Upper lobe of left lung (tissue), 6 donors: Measurements from ENCODE around the gene ZNF891. TPM values are rescaled to one million over a fixed set of nuclear protein-coding genes. Genes with fewer than 3 reads are reported as not detected.

Source experiments
- ATAC-seq, 2 donors: fragments of 200-7000 bp; cut with Tn5 transposase; one replicate each; pipeline ENCODE4 v1.9.1; 2022; ENCODE audit warnings: mild to moderate bottlenecking in 2 of 2, moderate library complexity in 2 of 2; ENCODE audit not compliant: low FRiP score in 2 of 2
- DNase-seq, 2 donors: peaks; one replicate each; pipeline ENCODE4 v3.0.0-alpha.2; 2019 to 2020
- H3K27ac ChIP-seq, 4 donors: fragments of 200-600 bp; sonication (generic); one replicate each; pipeline ENCODE4 v1.5.1; 2016 to 2019
- H3K27me3 ChIP-seq, 4 donors: fragments of 200-600 bp; sonication (generic); one replicate each; pipeline ENCODE4 v1.5.1; 2017 to 2019
- H3K36me3 ChIP-seq, 4 donors: fragments of 200-600 bp; sonication (generic); one replicate each; pipeline ENCODE4 v1.5.1; 2016 to 2019
- H3K4me1 ChIP-seq, 4 donors: fragments of 200-600 bp; sonication (generic); one replicate each; pipeline ENCODE4 v1.5.1; 2018 to 2019
- H3K4me3 ChIP-seq, 4 donors: fragments of 200-600 bp; sonication (generic); one replicate each; pipeline ENCODE4 v1.5.1; 2017 to 2019; ENCODE audit warnings: mild to moderate bottlenecking in 2 of 4, moderate library complexity in 1 of 4
- H3K9me3 ChIP-seq, 4 donors: fragments of 200-600 bp; sonication (generic); one replicate each; pipeline ENCODE4 v1.5.1; 2018 to 2019
- CTCF ChIP-seq, 6 experiments: fragments of 450-650 bp in 4 of 6; fragments of 200-600 bp in 2 of 6; sonication (generic) in 2 of 6; IDR thresholded peaks; one replicate each; pipeline ENCODE4 v1.5.1; 2016 to 2019; ENCODE audit warnings: antibody characterized with exemption in 6 of 6
- EP300 ChIP-seq, 4 donors: sonication (generic); formaldehyde crosslinking; IDR thresholded peaks; one replicate each; pipeline ENCODE4 v1.5.1; 2017; ENCODE audit warnings: antibody characterized with exemption in 4 of 4, control low read depth in 2 of 4
- POLR2A ChIP-seq, 4 donors: fragments of 450-650 bp; IDR thresholded peaks; one replicate each; pipeline ENCODE4 v1.5.1; 2016 to 2017; ENCODE audit warnings: antibody characterized with exemption in 4 of 4, mild to moderate bottlenecking in 2 of 4
- POLR2AphosphoS5 ChIP-seq, 2 donors: sonication (generic); formaldehyde crosslinking; IDR thresholded peaks; one replicate each; pipeline ENCODE4 v1.5.1; 2017; ENCODE audit warnings: antibody characterized with exemption in 2 of 2
- WGBS, 2 donors: methylation state at CpG; one replicate each; pipeline ENCODE4 v1.1.5; 2017 to 2018; 5-methylcytosine and 5-hydroxymethylcytosine counted together
- total RNA-seq, 6 donors: library from RNA; depleted of rRNA in 4 of 6; stranded (reverse); fragments of >200 nt in 4 of 6; gene quantifications; one replicate each; pipeline versions ENCODE4 v1.1.0 to v1.2.1, GENCODE V29; 2016 to 2021
- donor health status: DM: no; HTN: no; CAD: no; lungs with moderate emphysema.
- donor health status: DM: no; HTN: yes; CAD: no; lungs with severe emphysema.

Gene ZNF891
- total RNA-seq, 6 donors from 2014 or later: 1.1 to 5.2 (median 1.7) TPM

DNA sequence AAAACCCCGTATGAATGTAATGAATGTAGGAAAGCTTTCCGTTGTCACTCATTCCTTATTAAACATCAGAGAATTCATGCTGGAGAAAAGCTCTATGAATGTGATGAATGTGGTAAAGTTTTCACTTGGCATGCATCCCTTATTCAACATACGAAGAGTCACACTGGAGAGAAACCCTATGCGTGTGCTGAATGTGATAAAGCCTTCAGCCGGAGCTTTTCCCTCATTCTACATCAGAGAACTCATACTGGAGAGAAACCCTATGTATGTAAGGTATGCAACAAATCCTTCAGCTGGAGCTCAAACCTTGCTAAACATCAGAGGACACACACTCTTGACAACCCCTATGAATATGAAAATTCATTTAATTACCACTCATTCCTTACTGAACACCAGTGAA lies 23.8 kb downstream of the ZNF891 start:
- Histone ChIP-seq H3K4me1 (no peaks in the 10 kb centered on the region), H3K4me3 (no peak overlapping the region), H3K36me3 (peaks cover 8 to 76% (median 55%) of the 10 kb centered on the region in 4 donors), H3K27ac (no peak overlapping the region), H3K9me3 (peaks cover 99 to 100% (median 100%) of the 10 kb centered on the region in 4 donors), H3K27me3 (no peaks in the 10 kb centered on the region)
- no peak for TF ChIP-seq CTCF (IDR thresholded peaks at IDR 0.05)
- no peak for TF ChIP-seq POLR2A (IDR thresholded peaks at IDR 0.05)
- TF ChIP-seq POLR2AphosphoS5 (IDR thresholded peaks at IDR 0.05): no peak
- WGBS, 2 donors: 96 to 99% methylated on average over 5 of the region's 5 CpGs
- DNase-seq (no peak), ATAC-seq (no peak)

DNA sequence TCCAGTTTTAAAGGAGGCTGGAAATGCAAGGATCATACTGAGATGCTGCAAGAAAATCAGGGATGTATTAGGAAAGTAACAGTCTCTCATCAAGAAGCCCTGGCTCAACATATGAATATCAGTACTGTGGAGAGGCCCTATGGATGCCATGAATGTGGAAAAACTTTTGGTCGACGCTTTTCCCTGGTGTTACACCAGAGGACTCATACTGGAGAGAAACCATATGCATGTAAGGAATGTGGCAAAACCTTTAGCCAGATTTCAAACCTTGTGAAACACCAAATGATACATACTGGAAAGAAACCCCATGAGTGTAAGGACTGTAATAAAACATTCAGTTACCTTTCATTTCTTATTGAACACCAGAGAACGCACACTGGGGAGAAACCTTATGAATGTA lies 24.5 kb downstream of the ZNF891 start:
- H3K36me3 ChIP-seq: peaks cover 8 to 82% (median 61%) of the 10 kb centered on the region in 4 donors
- TF ChIP-seq POLR2AphosphoS5 (IDR thresholded peaks at IDR 0.05): no peak
- TF ChIP-seq CTCF (IDR thresholded peaks at IDR 0.05): no peak
- TF ChIP-seq POLR2A (IDR thresholded peaks at IDR 0.05): no peak
- no peak for TF ChIP-seq EP300 (IDR thresholded peaks at IDR 0.05)
- DNase-seq (no peak), ATAC-seq (no peak)
- 97 to 98% methylated on average over 3 of the region's 3 CpGs for WGBS, 2 donors
- H3K4me1 ChIP-seq: no peaks in the 10 kb centered on the region
- no peaks in the 10 kb centered on the region for H3K27me3 ChIP-seq
- peaks cover 99 to 100% (median 100%) of the 10 kb centered on the region in 4 donors for H3K9me3 ChIP-seq
- H3K27ac ChIP-seq: no peak overlapping the region
- no peak overlapping the region for H3K4me3 ChIP-seq

GRCh38 chr12:133083345-133083744 lies 46.7 kb downstream of the ZNF891 start:
- Histone ChIP-seq H3K4me3 (no peak overlapping the region), H3K4me1 (peaks cover 9 to 12% (median 9%) of the 10 kb centered on the region in 4 donors), H3K27me3 (no peaks in the 10 kb centered on the region), H3K9me3 (peaks cover 65 to 81% (median 75%) of the 10 kb centered on the region in 4 donors), H3K36me3 (peaks cover 29 to 64% (median 56%) of the 10 kb centered on the region in 4 donors), H3K27ac (no peak overlapping the region)
- ATAC-seq: no peak
- WGBS, 2 donors: 96 to 98% methylated on average over 6 of the region's 6 CpGs
- DNase-seq: no peak
- TF ChIP-seq CTCF (IDR thresholded peaks at IDR 0.05) (no peak), POLR2AphosphoS5 (IDR thresholded peaks at IDR 0.05) (no peak), POLR2A (IDR thresholded peaks at IDR 0.05) (no peak), EP300 (IDR thresholded peaks at IDR 0.05) (no peak)

DNA sequence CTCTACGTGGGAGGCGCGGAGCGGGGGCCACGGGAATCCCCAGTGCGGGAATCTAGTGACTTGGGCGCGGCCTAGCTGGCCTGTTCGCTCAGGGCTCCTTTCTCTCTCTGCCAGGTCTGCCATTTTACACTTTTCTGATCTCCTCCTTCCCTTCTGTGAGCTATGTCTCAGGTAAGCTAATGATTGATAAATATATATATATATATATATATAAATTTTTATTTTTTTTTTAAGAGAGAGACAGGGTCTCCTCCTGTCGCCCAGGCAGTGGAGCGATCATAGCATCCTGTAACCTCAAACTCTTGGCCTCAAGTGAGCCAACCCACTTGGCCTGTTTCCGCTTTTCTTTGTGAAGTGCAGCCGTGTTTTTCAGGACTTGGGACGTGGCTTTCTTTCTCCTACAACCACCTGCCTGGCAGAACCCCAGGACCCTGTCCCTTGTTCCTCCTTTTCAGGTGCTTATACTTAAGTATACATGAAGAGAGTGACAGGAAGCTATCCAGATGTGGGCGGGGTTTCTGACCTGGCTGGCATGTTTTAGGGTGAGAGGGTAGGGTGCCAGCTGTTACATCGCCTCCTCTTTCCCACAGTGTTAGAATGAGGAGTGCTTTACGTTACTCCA lies 48.8 kb downstream of the ZNF891 start:
- no peak for TF ChIP-seq POLR2A (IDR thresholded peaks at IDR 0.05)
- peak in 1 of 2 donors; percentile 21 for DNase-seq
- Histone ChIP-seq H3K4me1 (peaks cover 9 to 12% (median 9%) of the 10 kb centered on the region in 4 donors), H3K36me3 (peaks cover 23 to 44% (median 38%) of the 10 kb centered on the region in 4 donors), H3K4me3 (peak overlapping the region; percentile 55 to 88 (median 74)), H3K27ac (peak overlapping the region; percentile 95 to 98 (median 96)), H3K27me3 (no peaks in the 10 kb centered on the region), H3K9me3 (peaks cover 55 to 79% (median 74%) of the 10 kb centered on the region in 4 donors)
- peak in 1 of 2 donors; percentile 38 for ATAC-seq
- 30 to 33% methylated on average over 17 of the region's 17 CpGs for WGBS, 2 donors

- H3K4me3 ChIP-seq: peak within 1 kb of the TSS; percentile 55 to 88 (median 74)
- 1% methylated on average over 27 to 64 of the region's 69 CpGs for WGBS, 2 donors
- peak in 3 of 4 donors; percentile 50 to 79 (median 74) for TF ChIP-seq POLR2A (IDR thresholded peaks at IDR 0.05)
- TF ChIP-seq EP300 (IDR thresholded peaks at IDR 0.05): peak in 1 of 4 donors; percentile 20
- peak; percentile 28 to 74 (median 62) for TF ChIP-seq CTCF (IDR thresholded peaks at IDR 0.05)
- peak; percentile 46 to 65 for TF ChIP-seq POLR2AphosphoS5 (IDR thresholded peaks at IDR 0.05)
- H3K36me3 ChIP-seq: peaks cover 16 to 37% (median 31%) of the 10 kb centered on the region in 4 donors
- peak; percentile 96 to 98 for DNase-seq
- peaks cover 53 to 79% (median 73%) of the 10 kb centered on the region in 4 donors for H3K9me3 ChIP-seq
- ATAC-seq: peak; percentile 94 to 95
- no peaks in the 10 kb centered on the region for H3K27me3 ChIP-seq
- peak within 1 kb of the TSS; percentile 95 to 98 (median 96) for H3K27ac ChIP-seq
- H3K4me1 ChIP-seq: peaks cover 9 to 12% (median 9%) of the 10 kb centered on the region in 4 donors
Measured at GRCh38 chr12:133080368-133081158, 49.5 kb downstream of the ZNF891 start, which contains the start of gene ZNF140. TSS of gene ZNF140 (plus strand) at chr12:133080923. CDS start at chr12:133081321, 398 bp downstream.
